ENCODE data around the gene RETN. TPM values are rescaled to one million over a fixed set of nuclear protein-coding genes. Genes with fewer than 3 reads are reported as not detected.

Gene RETN
- total RNA-seq, 1 experiment from 2014 or later: not detected

DNA sequence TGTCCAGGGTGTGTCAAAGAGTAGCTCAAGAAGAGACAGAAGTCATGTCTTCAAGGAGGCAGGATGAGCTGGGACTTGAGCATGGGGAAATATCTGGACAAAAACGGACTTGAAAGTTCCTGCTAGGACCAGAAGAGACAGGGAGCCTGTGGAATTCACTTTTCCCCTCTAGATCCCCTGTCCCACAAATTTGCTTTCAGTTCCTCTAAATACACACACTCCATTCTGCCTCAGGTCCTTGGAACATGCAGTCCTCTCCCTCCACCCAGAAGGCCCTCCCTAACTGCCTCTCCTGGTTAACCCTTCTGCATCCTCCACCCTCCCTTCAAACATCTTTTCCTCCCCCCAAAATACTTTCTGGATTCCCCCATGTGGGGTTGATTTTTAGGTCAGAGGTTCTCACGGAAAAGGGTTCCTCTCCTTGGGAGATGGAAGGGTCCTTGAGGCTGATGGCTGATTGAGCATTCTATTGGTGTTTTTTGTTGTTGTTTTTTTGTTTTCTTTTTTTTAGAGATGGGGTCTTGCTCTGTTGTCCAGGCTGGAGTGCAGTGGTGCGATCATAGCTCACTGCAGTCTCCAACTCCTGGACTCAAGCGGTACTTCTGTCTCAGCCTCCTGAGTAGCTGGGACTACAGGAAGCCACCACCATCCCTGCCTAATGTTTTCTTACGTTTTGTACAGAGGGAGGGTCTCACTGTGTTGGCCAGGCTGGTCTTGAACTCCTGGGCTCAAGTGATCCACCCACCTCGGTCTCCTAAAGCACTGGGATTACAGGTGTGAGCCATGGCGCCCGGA lies 6.9 kb upstream of the RETN start:
- Histone ChIP-seq H3K4me1 (ENCODE audit: control insufficient read depth, insufficient read depth, low read length) (no peaks in the 10 kb centered on the region), H3K4me3 (ENCODE audit: low read depth in 2 of 2, low read length in 2 of 2) (no peak overlapping the region), H3K9me3 (ENCODE audit: control insufficient read depth, insufficient read depth, low read depth, low read length) (no peaks in the 10 kb centered on the region), H3K27me3 (ENCODE audit: control insufficient read depth, insufficient read depth, low read length) (no peaks in the 10 kb centered on the region), H3K36me3 (ENCODE audit: control insufficient read depth, insufficient read depth, low read length) (no peaks in the 10 kb centered on the region), H3K27ac (ENCODE audit: low read length) (no peak overlapping the region)
- intact Hi-C loops (cut with micrococcal nuclease; ENCODE audit: unreplicated experiment) (no loop called here), in situ Hi-C loops (cut with HindIII; ENCODE audit: low pct_unique_long_range_greater_than_20kb, low sequenced_read_pairs) (no loop called here)
- no peak for ATAC-seq
- DNase-seq (ENCODE audit: low read depth, low spot score): no peak
- TF ChIP-seq POLR2AphosphoS5 (IDR thresholded peaks at IDR 0.05; ENCODE audit: low read depth, low read length): no peak
- TF ChIP-seq, protein P1, sequence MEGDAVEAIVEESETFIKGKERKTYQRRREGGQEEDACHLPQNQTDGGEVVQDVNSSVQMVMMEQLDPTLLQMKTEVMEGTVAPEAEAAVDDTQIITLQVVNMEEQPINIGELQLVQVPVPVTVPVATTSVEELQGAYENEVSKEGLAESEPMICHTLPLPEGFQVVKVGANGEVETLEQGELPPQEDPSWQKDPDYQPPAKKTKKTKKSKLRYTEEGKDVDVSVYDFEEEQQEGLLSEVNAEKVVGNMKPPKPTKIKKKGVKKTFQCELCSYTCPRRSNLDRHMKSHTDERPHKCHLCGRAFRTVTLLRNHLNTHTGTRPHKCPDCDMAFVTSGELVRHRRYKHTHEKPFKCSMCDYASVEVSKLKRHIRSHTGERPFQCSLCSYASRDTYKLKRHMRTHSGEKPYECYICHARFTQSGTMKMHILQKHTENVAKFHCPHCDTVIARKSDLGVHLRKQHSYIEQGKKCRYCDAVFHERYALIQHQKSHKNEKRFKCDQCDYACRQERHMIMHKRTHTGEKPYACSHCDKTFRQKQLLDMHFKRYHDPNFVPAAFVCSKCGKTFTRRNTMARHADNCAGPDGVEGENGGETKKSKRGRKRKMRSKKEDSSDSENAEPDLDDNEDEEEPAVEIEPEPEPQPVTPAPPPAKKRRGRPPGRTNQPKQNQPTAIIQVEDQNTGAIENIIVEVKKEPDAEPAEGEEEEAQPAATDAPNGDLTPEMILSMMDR (IDR thresholded peaks at IDR 0.05): no peak
- no peak for TF ChIP-seq TCF7L2 (IDR thresholded peaks at IDR 0.05; ENCODE audit: low read depth, low read length)
- TF ChIP-seq SIN3A (IDR thresholded peaks at IDR 0.05; ENCODE audit: borderline replicate concordance, insufficient read depth, low read depth, low read length): no peak
- TF ChIP-seq, protein P2, sequence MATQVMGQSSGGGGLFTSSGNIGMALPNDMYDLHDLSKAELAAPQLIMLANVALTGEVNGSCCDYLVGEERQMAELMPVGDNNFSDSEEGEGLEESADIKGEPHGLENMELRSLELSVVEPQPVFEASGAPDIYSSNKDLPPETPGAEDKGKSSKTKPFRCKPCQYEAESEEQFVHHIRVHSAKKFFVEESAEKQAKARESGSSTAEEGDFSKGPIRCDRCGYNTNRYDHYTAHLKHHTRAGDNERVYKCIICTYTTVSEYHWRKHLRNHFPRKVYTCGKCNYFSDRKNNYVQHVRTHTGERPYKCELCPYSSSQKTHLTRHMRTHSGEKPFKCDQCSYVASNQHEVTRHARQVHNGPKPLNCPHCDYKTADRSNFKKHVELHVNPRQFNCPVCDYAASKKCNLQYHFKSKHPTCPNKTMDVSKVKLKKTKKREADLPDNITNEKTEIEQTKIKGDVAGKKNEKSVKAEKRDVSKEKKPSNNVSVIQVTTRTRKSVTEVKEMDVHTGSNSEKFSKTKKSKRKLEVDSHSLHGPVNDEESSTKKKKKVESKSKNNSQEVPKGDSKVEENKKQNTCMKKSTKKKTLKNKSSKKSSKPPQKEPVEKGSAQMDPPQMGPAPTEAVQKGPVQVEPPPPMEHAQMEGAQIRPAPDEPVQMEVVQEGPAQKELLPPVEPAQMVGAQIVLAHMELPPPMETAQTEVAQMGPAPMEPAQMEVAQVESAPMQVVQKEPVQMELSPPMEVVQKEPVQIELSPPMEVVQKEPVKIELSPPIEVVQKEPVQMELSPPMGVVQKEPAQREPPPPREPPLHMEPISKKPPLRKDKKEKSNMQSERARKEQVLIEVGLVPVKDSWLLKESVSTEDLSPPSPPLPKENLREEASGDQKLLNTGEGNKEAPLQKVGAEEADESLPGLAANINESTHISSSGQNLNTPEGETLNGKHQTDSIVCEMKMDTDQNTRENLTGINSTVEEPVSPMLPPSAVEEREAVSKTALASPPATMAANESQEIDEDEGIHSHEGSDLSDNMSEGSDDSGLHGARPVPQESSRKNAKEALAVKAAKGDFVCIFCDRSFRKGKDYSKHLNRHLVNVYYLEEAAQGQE (IDR thresholded peaks at IDR 0.05; ENCODE audit: insufficient read depth in 1 of 2, low read depth in 2 of 2, low read length in 1 of 2): no peak
- BruUV-seq (replicated peaks): no TSS peak
- ChIA-PET POLR2A (no interaction called here), CTCF (no interaction called here)

DNA sequence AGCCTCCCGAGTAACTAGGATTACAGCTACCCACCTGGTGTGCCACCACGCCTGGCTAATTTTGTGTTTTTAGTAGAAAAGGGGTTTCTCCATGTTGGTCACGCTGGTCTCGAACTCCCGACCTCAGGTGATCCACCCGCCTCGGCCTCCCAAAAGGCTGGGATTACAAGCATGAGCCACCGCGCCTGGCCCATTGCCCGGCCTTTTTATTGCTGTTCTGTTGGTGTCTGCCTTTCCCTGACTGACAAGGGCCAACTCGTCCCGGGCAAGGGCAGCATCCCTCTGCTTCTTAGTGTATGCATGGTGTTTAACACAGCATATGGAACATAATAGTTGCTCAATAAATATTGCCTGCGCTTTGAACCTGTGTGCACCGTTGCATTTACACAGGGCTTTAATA lies 6.2 kb upstream of the RETN start:
- POLR2A ChIA-PET: no interaction called here
- intact Hi-C loops (cut with micrococcal nuclease; ENCODE audit: unreplicated experiment) (no loop called here), in situ Hi-C loops (cut with HindIII; ENCODE audit: low pct_unique_long_range_greater_than_20kb, low sequenced_read_pairs) (no loop called here)
- no TSS peak for BruUV-seq (replicated peaks)
- no peaks in the 10 kb centered on the region for H3K4me1 ChIP-seq (ENCODE audit: control insufficient read depth, insufficient read depth, low read length)
- DNase-seq (ENCODE audit: low read depth, low spot score) (no peak), ATAC-seq (no peak)
- H3K9me3 ChIP-seq (ENCODE audit: control insufficient read depth, insufficient read depth, low read depth, low read length): no peaks in the 10 kb centered on the region
- no peak for TF ChIP-seq SIN3A (IDR thresholded peaks at IDR 0.05; ENCODE audit: borderline replicate concordance, insufficient read depth, low read depth, low read length)
- TF ChIP-seq, protein P1 (IDR thresholded peaks at IDR 0.05): no peak
- no peak overlapping the region for H3K27ac ChIP-seq (ENCODE audit: low read length)
- H3K4me3 ChIP-seq (ENCODE audit: low read depth in 2 of 2, low read length in 2 of 2): no peak overlapping the region
- no peaks in the 10 kb centered on the region for H3K36me3 ChIP-seq (ENCODE audit: control insufficient read depth, insufficient read depth, low read length)
- H3K27me3 ChIP-seq (ENCODE audit: control insufficient read depth, insufficient read depth, low read length): no peaks in the 10 kb centered on the region
- CTCF ChIA-PET: no interaction called here
